K562 (cell line): ENCODE data around the gene GATA5. TPM values are rescaled to one million over a fixed set of nuclear protein-coding genes. Genes with fewer than 3 reads are reported as not detected.

ENCODE experiments used
- ATAC-seq: fragments of 200-7000 bp; cut with Tn5 transposase; 3 replicates; pipeline ENCODE4 v1.9.1; 2020; ENCODE audit warnings: moderate library complexity
- BruUV-seq: library from RNA; stranded (reverse); fragments of 400-500 nt; replicated peaks from 2 replicates; lab custom pipeline; 2021; lab: Mats Ljungman, UMichigan
- CTCF ChIA-PET: fragments of 300-600 bp; formaldehyde crosslinking; extraction: SDS; loops from one replicate; lab custom pipeline; 2021; ENCODE audit warnings: low intra/inter-chr PET ratio; lab: Yijun Ruan, JAX
- POLR2A ChIA-PET: fragments of 300-600, 350-650 bp; sonication (Branson Sonifier 250); formaldehyde crosslinking; extraction: SDS; loops from one replicate; lab custom pipeline; 2021; ENCODE audit warnings: antibody characterized with exemption, inconsistent platforms; lab: Yijun Ruan, JAX
- DNase-seq, 4 experiments: peaks; one replicate each; pipeline versions ENCODE4 v3.0.0 to v3.0.0-alpha.2; 2011 to 2018; ENCODE audit warnings: low spot score in 3 of 4, mixed read lengths in 3 of 4; ENCODE audit errors: extremely low read depth in 1 of 4
- FAIRE-seq: peaks from 2 replicates; lab custom pipeline; 2011; peaks lifted over from hg19 to GRCh38; lab: Jason Lieb, UNC
- H2AFZ ChIP-seq: 2 replicates; pipeline ENCODE4 v1.6.0; 2011; ENCODE audit warnings: low read depth, low read length, control low read depth, inconsistent platforms
- H3K27ac ChIP-seq: fragments of 200-600 bp; 3 replicates; pipeline ENCODE4 v1.8.0; 2011; ENCODE audit warnings: low read depth, mild to moderate bottlenecking, control low read depth, inconsistent platforms, low read length, moderate library complexity, mixed read lengths; ENCODE audit errors: extremely low read depth
- H3K27me3 ChIP-seq, 2 experiments: fragments of 300-600 bp in 1 of 2; 2 replicates in 1 of 2; 3 replicates in 1 of 2; pipeline versions ENCODE4 v1.6.0 to v1.8.0; 2011; ENCODE audit warnings: inconsistent platforms in 2 of 2, low read length in 2 of 2, mild to moderate bottlenecking in 1 of 2, mixed read lengths in 1 of 2, moderate library complexity in 1 of 2; ENCODE audit not compliant: control insufficient read depth in 2 of 2, insufficient read depth in 2 of 2
- H3K36me3 ChIP-seq: fragments of 300-600 bp; 3 replicates; pipeline ENCODE4 v1.8.0; 2011; ENCODE audit warnings: mild to moderate bottlenecking, low read length, inconsistent platforms; ENCODE audit not compliant: control insufficient read depth, insufficient read depth
- H3K4me1 ChIP-seq, 2 experiments: fragments of 200-600 bp in 1 of 2; replicated peaks in 1 of 2; 2 replicates in 1 of 2; 3 replicates in 1 of 2; pipeline versions ENCODE4 v1.5.1 to v1.8.0; 2011; ENCODE audit warnings: inconsistent platforms in 2 of 2, low read length in 2 of 2, mild to moderate bottlenecking in 1 of 2, mixed read lengths in 1 of 2, moderate library complexity in 1 of 2; ENCODE audit not compliant: control insufficient read depth in 2 of 2, insufficient read depth in 2 of 2
- H3K4me2 ChIP-seq: 2 replicates; pipeline ENCODE4 v1.6.1; 2011; ENCODE audit warnings: low read length, control low read depth, inconsistent platforms, mixed read lengths; ENCODE audit not compliant: insufficient read depth
- H3K4me3 ChIP-seq: fragments of 200-600 bp; sonication (generic), shearing (Covaris generic); 2 replicates; pipeline ENCODE4 v1.5.1; 2016; ENCODE audit warnings: control low read depth, inconsistent platforms
- H3K79me2 ChIP-seq: fragments of 200-600 bp; 3 replicates; pipeline ENCODE4 v1.8.0; 2011; ENCODE audit warnings: low read length, inconsistent platforms; ENCODE audit not compliant: control insufficient read depth, insufficient read depth
- H3K9ac ChIP-seq, 2 experiments: 2 replicates each; pipeline versions ENCODE4 v1.6.0 to v1.6.1; 2011; ENCODE audit warnings: low read depth in 2 of 2, low read length in 2 of 2, control low read depth in 1 of 2, inconsistent platforms in 1 of 2, mild to moderate bottlenecking in 1 of 2, mixed read lengths in 1 of 2; ENCODE audit not compliant: insufficient read depth in 1 of 2
- H3K9me1 ChIP-seq: one replicate; pipeline ENCODE4 v1.6.0; 2011; ENCODE audit warnings: inconsistent platforms, mild to moderate bottlenecking, low read length, moderate library complexity; ENCODE audit not compliant: control insufficient read depth, insufficient read depth
- H3K9me3 ChIP-seq: replicated peaks from 2 replicates; pipeline ENCODE4 v1.5.1; 2011; ENCODE audit warnings: low read depth, low read length, inconsistent platforms; ENCODE audit not compliant: control insufficient read depth, insufficient read depth
- H4K20me1 ChIP-seq: replicated peaks from 2 replicates; pipeline ENCODE4 v1.6.1; 2011; ENCODE audit warnings: low read length, inconsistent platforms, mixed read lengths; ENCODE audit not compliant: control insufficient read depth, insufficient read depth
- ARID3B ChIP-seq: fragments of 250-450 bp; sonication (Bioruptor Pico); IDR thresholded peaks from 2 replicates; pipeline ENCODE4 v1.4.0; 2020; ENCODE audit warnings: borderline replicate concordance
- NCOA2 ChIP-seq, 2 experiments: fragments of 450-650 bp; IDR thresholded peaks; 2 replicates each; pipeline ENCODE4 v1.6.1; 2018; ENCODE audit warnings: mild to moderate bottlenecking in 2 of 2, moderate library complexity in 1 of 2; ENCODE audit not compliant: partially characterized antibody in 2 of 2
- ZBTB40 ChIP-seq, 2 experiments: fragments of 450-650 bp in 1 of 2; sonication (generic) in 1 of 2; formaldehyde crosslinking in 1 of 2; IDR thresholded peaks; 2 replicates each; pipeline versions ENCODE4 v1.7.1 to v1.9.0; 2016 to 2022; ENCODE audit warnings: inconsistent platforms in 1 of 2, mild to moderate bottlenecking in 1 of 2, missing genetic modification reagents in 1 of 2
- ZFPM2 ChIP-seq: fragments of 250-450 bp; sonication (Bioruptor Pico); IDR thresholded peaks from 2 replicates; pipeline ENCODE4 v1.5.1; 2022; ENCODE audit warnings: mild to moderate bottlenecking
- WGBS: fragments of 100-300 bp; shearing (Covaris generic); methylation state at CpG from one replicate; pipeline ENCODE4 v1.1.6; 2016; ENCODE audit warnings: low coverage, mixed read lengths; ENCODE audit not compliant: insufficient coverage; ENCODE audit errors: missing lambda C conversion rate; 5-methylcytosine and 5-hydroxymethylcytosine counted together
- in situ Hi-C: fragments of 300-500 bp; cut with MboI; formaldehyde crosslinking; loops from 4 replicates; pipeline ENCODE4 v1.15.0; 2018; ENCODE audit warnings: inconsistent platforms, mixed read lengths
- intact Hi-C: fragments of 100-400 bp; cut with micrococcal nuclease; formaldehyde crosslinking; loops from 2 replicates; pipeline ENCODE4 v1.14.2; 2022
- polyA plus RNA-seq, 8 experiments: library from polyadenylated mRNA; depleted of rRNA in 4 of 8; stranded (reverse) in 5 of 8; unstranded in 3 of 8; fragments of >200 nt; fragmentation: Nextera tagmentation in 2 of 8; fragmentation: Illumina TruSeq in 1 of 8; extraction: Ambion mirVana in 2 of 8; extraction: Trizol in 1 of 8; gene quantifications; 2 replicates each; pipeline versions ENCODE4 v1.2.1 to v1.2.3, GENCODE V29; 2011 to 2014; ENCODE audit warnings: inconsistent platforms in 1 of 8, missing spikeins in 1 of 8
- total RNA-seq, 7 experiments: library from RNA; depleted of rRNA in 6 of 7; stranded (reverse); fragments of >200 nt in 6 of 7; fragmentation: Illumina TruSeq in 2 of 7; extraction: Trizol in 2 of 7; gene quantifications; 2 replicates each; pipeline versions ENCODE4 v1.2.1 to v1.2.3, GENCODE V29; 2011 to 2021; ENCODE audit warnings: low replicate concordance in 1 of 7

The GATA5 gene
- total and polyA plus RNA-seq, 9 of the 15 experiments (the other 6 are each of a cell fraction or from before 2014, with no cell fraction given) = 0.09 to 0.57 (median 0.20) TPM; not detected in 3

GRCh38 chr20:62513991-62514390 is 38.2 kb upstream of the GATA5 start:
- Histone ChIP-seq H4K20me1 (no peaks in the 10 kb centered on the region), H3K4me3 (no peak overlapping the region), H3K79me2 (no peaks in the 10 kb centered on the region), H3K9me3 (no peaks in the 10 kb centered on the region), H3K27me3 (peaks cover 18 to 41% of the 10 kb centered on the region in 2 experiments; a peak in 4 of 5 replicates), H3K27ac (no peak overlapping the region), H3K4me1 (peaks cover 3 to 69% of the 10 kb centered on the region in 2 experiments; a peak in 4 of 5 replicates), H3K9ac (no peak overlapping the region; a peak in 1 of 4 replicates), H3K36me3 (no peaks in the 10 kb centered on the region), H2AFZ (no peak overlapping the region), H3K9me1 (no peaks in the 10 kb centered on the region), H3K4me2 (no peak overlapping the region)
- in situ Hi-C loops (no loop called here), intact Hi-C loops (no loop called here)
- BruUV-seq = no TSS peak
- CTCF ChIA-PET = no interaction called here
- POLR2A ChIA-PET = interaction anchor here (0.6 to 1.0 kb wide), 2 partner anchors 17 to 613 kb away, joined by 3 to 4 read pairs; no protein-coding TSS in a partner anchor
- WGBS = 19% methylated on average over 13 of the region's 14 CpGs
- no peak for FAIRE-seq
- ATAC-seq = no peak
- DNase-seq = no peak
- TF ChIP-seq ZFPM2 (CRISPR knock-in tag) = no peak
- no peak for TF ChIP-seq ZBTB40 (IDR thresholded peaks at IDR 0.05)
- TF ChIP-seq ZBTB40 (CRISPR knock-in tag; IDR thresholded peaks at IDR 0.05) = no peak
- no peak for TF ChIP-seq NCOA2 (IDR thresholded peaks at IDR 0.05; ENCODE audit: partially characterized antibody in 2 of 2)
- no peak for TF ChIP-seq ARID3B
